ENCODE measurements around the gene LARP1. TPM values are rescaled to one million over a fixed set of nuclear protein-coding genes. Genes with fewer than 3 reads are reported as not detected.

Gene LARP1
- total and polyA plus RNA-seq, 10 of the 15 experiments (the other 5 are each of a cell fraction or from before 2014, with no cell fraction given) = 22.6 to 227 (median 60.8) TPM

DNA sequence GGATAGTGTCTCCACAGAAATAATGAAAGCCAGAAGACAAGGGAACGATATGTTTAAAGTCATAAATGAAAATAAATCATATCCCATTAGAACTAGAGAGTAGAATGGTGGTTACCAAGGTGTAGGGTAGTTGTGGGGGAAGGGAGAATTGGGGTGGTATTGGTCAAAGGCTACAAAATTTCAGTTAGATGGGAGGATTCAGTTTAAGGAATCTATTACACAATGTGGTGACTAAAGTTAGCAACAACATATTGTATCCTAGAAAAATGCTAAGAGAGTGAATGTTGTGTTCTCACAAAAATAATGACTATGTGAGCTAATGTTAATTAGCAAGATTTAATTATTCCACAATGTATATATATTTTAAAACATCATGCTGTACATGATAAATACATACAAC lies 27.8 kb upstream of the LARP1 start:
- Histone ChIP-seq H3K79me2 (ENCODE audit: control insufficient read depth, insufficient read depth, low read length) (no peaks in the 10 kb centered on the region), H3K36me3 (ENCODE audit: control insufficient read depth in 2 of 2, insufficient read depth in 2 of 2, low read length in 1 of 2) (no peaks in the 10 kb centered on the region), H2AFZ (ENCODE audit: control insufficient read depth, low read depth, low read length) (no peak overlapping the region), H3K4me3 (no peak overlapping the region), H3K9me3 (replicated peaks; ENCODE audit: control insufficient read depth, insufficient read depth, low read length) (no peaks in the 10 kb centered on the region), H3K27ac (ENCODE audit: control insufficient read depth, insufficient read depth) (no peak overlapping the region), H4K20me1 (ENCODE audit: control insufficient read depth, insufficient read depth) (no peaks in the 10 kb centered on the region), H3K4me2 (ENCODE audit: control insufficient read depth, insufficient read depth) (no peak overlapping the region), H3K4me1 (ENCODE audit: control insufficient read depth, insufficient read depth, low read length) (no peaks in the 10 kb centered on the region), H3K9ac (ENCODE audit: control insufficient read depth, insufficient read depth, low read length) (no peak overlapping the region), H3K27me3 (replicated peaks in 1 of 2; ENCODE audit: control insufficient read depth in 2 of 2, insufficient read depth in 2 of 2, low read length in 1 of 2) (no peaks in the 10 kb centered on the region)
- ChIA-PET CTCF (interaction anchor here (0.6 kb wide), 1 partner anchor 78 kb away, joined by 3 read pairs; no protein-coding TSS in a partner anchor), POLR2A (no interaction called here), SMC1A (ENCODE audit: uncharacterized antibody, unreplicated experiment) (no interaction called here), RAD21 (ENCODE audit: unreplicated experiment) (no interaction called here)
- in situ Hi-C loops (cut with MboI) = no loop called here
- ATAC-seq (no peak), FAIRE-seq (no peak), DNase-seq (ENCODE audit: low read depth, low spot score) (no peak)
- no TSS peak for BruUV-seq (replicated peaks)
- TF ChIP-seq GABPA (IDR thresholded peaks at IDR 0.05; ENCODE audit: low read depth) (no peak), SMC3 (IDR thresholded peaks at IDR 0.05; ENCODE audit: borderline replicate concordance, low read length) (no peak), RB1 (IDR thresholded peaks at IDR 0.05; ENCODE audit: borderline replicate concordance) (no peak), TAF1 (IDR thresholded peaks at IDR 0.05; ENCODE audit: borderline replicate concordance, low read depth, low read length) (no peak), MTA2 (IDR thresholded peaks at IDR 0.05; ENCODE audit: low read depth) (no peak), MEF2A (IDR thresholded peaks at IDR 0.05; ENCODE audit: insufficient read depth, low read depth, low read length) (no peak), BACH1 (IDR thresholded peaks at IDR 0.05; ENCODE audit: borderline replicate concordance) (no peak), RUNX3 (IDR thresholded peaks at IDR 0.05; ENCODE audit: low read length) (no peak), PML (IDR thresholded peaks at IDR 0.05; ENCODE audit: low read length) (no peak), BRCA1 (IDR thresholded peaks at IDR 0.05; ENCODE audit: low read depth, low read length) (no peak), CHD4 (IDR thresholded peaks at IDR 0.05) (no peak), CBX5 (IDR thresholded peaks at IDR 0.05; ENCODE audit: low read depth) (no peak), NFYA (IDR thresholded peaks at IDR 0.05; ENCODE audit: borderline replicate concordance, low read depth, low read length) (no peak), TCF12 (IDR thresholded peaks at IDR 0.05; ENCODE audit: low read depth, low read length) (no peak)
- TF ChIP-seq, protein P1, sequence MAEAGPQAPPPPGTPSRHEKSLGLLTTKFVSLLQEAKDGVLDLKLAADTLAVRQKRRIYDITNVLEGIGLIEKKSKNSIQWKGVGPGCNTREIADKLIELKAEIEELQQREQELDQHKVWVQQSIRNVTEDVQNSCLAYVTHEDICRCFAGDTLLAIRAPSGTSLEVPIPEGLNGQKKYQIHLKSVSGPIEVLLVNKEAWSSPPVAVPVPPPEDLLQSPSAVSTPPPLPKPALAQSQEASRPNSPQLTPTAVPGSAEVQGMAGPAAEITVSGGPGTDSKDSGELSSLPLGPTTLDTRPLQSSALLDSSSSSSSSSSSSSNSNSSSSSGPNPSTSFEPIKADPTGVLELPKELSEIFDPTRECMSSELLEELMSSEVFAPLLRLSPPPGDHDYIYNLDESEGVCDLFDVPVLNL (IDR thresholded peaks at IDR 0.05; ENCODE audit: low read depth, low read length) = no peak
- TF ChIP-seq, protein P2, sequence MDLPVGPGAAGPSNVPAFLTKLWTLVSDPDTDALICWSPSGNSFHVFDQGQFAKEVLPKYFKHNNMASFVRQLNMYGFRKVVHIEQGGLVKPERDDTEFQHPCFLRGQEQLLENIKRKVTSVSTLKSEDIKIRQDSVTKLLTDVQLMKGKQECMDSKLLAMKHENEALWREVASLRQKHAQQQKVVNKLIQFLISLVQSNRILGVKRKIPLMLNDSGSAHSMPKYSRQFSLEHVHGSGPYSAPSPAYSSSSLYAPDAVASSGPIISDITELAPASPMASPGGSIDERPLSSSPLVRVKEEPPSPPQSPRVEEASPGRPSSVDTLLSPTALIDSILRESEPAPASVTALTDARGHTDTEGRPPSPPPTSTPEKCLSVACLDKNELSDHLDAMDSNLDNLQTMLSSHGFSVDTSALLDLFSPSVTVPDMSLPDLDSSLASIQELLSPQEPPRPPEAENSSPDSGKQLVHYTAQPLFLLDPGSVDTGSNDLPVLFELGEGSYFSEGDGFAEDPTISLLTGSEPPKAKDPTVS (IDR thresholded peaks at IDR 0.05; ENCODE audit: low read depth, low read length) = no peak
- TF ChIP-seq, protein P3, sequence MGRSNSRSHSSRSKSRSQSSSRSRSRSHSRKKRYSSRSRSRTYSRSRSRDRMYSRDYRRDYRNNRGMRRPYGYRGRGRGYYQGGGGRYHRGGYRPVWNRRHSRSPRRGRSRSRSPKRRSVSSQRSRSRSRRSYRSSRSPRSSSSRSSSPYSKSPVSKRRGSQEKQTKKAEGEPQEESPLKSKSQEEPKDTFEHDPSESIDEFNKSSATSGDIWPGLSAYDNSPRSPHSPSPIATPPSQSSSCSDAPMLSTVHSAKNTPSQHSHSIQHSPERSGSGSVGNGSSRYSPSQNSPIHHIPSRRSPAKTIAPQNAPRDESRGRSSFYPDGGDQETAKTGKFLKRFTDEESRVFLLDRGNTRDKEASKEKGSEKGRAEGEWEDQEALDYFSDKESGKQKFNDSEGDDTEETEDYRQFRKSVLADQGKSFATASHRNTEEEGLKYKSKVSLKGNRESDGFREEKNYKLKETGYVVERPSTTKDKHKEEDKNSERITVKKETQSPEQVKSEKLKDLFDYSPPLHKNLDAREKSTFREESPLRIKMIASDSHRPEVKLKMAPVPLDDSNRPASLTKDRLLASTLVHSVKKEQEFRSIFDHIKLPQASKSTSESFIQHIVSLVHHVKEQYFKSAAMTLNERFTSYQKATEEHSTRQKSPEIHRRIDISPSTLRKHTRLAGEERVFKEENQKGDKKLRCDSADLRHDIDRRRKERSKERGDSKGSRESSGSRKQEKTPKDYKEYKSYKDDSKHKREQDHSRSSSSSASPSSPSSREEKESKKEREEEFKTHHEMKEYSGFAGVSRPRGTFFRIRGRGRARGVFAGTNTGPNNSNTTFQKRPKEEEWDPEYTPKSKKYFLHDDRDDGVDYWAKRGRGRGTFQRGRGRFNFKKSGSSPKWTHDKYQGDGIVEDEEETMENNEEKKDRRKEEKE (IDR thresholded peaks at IDR 0.05) = no peak
- TF ChIP-seq, protein P4, sequence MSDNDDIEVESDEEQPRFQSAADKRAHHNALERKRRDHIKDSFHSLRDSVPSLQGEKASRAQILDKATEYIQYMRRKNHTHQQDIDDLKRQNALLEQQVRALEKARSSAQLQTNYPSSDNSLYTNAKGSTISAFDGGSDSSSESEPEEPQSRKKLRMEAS (IDR thresholded peaks at IDR 0.05; ENCODE audit: low read depth, low read length) = no peak
- intact Hi-C loops (cut with micrococcal nuclease; ENCODE audit: unreplicated experiment) = no loop called here
- whole genome bisulfite sequencing (ENCODE audit: insufficient coverage, insufficient replicate concordance, low lambda C conversion rate, missing lambda C conversion rate) = 5% methylated on average over 1 of the region's 1 CpG

Data from GM12878 (cell line).